Endothelial cell of umbilical vein (primary cell): ENCODE measurements around the gene HJV. TPM values are rescaled to one million over a fixed set of nuclear protein-coding genes. Genes with fewer than 3 reads are reported as not detected.

Experiments
- BruUV-seq: library from RNA; stranded (reverse); fragments of 400-500 nt; replicated peaks from 2 replicates; lab custom pipeline; 2021; lab: Mats Ljungman, UMichigan
- CTCF ChIA-PET: fragments of 300-600, 350-600 bp; sonication (Branson Sonifier 250); formaldehyde crosslinking; loops from one replicate; lab custom pipeline; 2021; ENCODE audit warnings: antibody characterized with exemption, inconsistent platforms; lab: Charles Lee
- POLR2A ChIA-PET: fragments of 300-600, 350-600 bp; sonication (Branson Sonifier 250); formaldehyde crosslinking; loops from one replicate; lab custom pipeline; 2021; ENCODE audit warnings: antibody characterized with exemption, inconsistent platforms; lab: Charles Lee
- DNase-seq: peaks from one replicate; pipeline ENCODE4 v3.0.0-alpha.2; 2011; ENCODE audit warnings: low read depth, low spot score
- FAIRE-seq: peaks from 2 replicates; lab custom pipeline; 2011; peaks lifted over from hg19 to GRCh38; lab: Jason Lieb, UNC
- H2AFZ ChIP-seq: 2 replicates; pipeline ENCODE4 v1.6.0; 2012; ENCODE audit warnings: low read depth, low read length, control low read depth, inconsistent platforms
- H3K27ac ChIP-seq: 2 replicates; pipeline ENCODE4 v1.5.1; 2011; ENCODE audit warnings: low read depth, mild to moderate bottlenecking, control low read depth, low read length, moderate library complexity; ENCODE audit not compliant: insufficient read depth
- H3K27me3 ChIP-seq, 2 experiments: 2 replicates each; pipeline versions ENCODE4 v1.6.0 to v1.6.1; 2011; ENCODE audit warnings: low read length in 2 of 2, mixed read lengths in 1 of 2; ENCODE audit not compliant: control insufficient read depth in 2 of 2, insufficient read depth in 2 of 2
- H3K36me3 ChIP-seq, 2 experiments: 2 replicates in 1 of 2; 3 replicates in 1 of 2; pipeline ENCODE4 v1.5.1; 2011; ENCODE audit warnings: low read length in 2 of 2, mild to moderate bottlenecking in 1 of 2, moderate library complexity in 1 of 2; ENCODE audit not compliant: control insufficient read depth in 2 of 2, insufficient read depth in 2 of 2; ENCODE audit errors: extremely low read depth in 1 of 2
- H3K4me1 ChIP-seq: 3 replicates; pipeline ENCODE4 v1.5.1; 2011; ENCODE audit warnings: mild to moderate bottlenecking, low read length; ENCODE audit not compliant: control insufficient read depth, insufficient read depth; ENCODE audit errors: extremely low read depth
- H3K4me2 ChIP-seq: 2 replicates; pipeline ENCODE4 v1.6.1; 2011; ENCODE audit warnings: low read length, control low read depth, mixed read lengths; ENCODE audit not compliant: insufficient read depth
- H3K4me3 ChIP-seq, 3 experiments: fragments of 200-600 bp in 1 of 3; sonication (generic), shearing (Covaris generic) in 1 of 3; replicated peaks in 1 of 3; 2 replicates each; pipeline ENCODE4 v1.5.1; 2011 to 2016; ENCODE audit warnings: control low read depth in 3 of 3, low read length in 3 of 3, mild to moderate bottlenecking in 2 of 3, inconsistent platforms in 1 of 3, low read depth in 1 of 3, moderate library complexity in 1 of 3; ENCODE audit not compliant: insufficient read depth in 1 of 3
- H3K79me2 ChIP-seq: 2 replicates; pipeline ENCODE4 v1.6.0; 2012; ENCODE audit warnings: low read length, inconsistent platforms; ENCODE audit not compliant: control insufficient read depth, insufficient read depth
- H3K9ac ChIP-seq: replicated peaks from 2 replicates; pipeline ENCODE3; 2011; ENCODE audit warnings: low read length, control low read depth; ENCODE audit not compliant: insufficient read depth; ENCODE audit errors: extremely low read depth
- H3K9me1 ChIP-seq: replicated peaks from 3 replicates; pipeline ENCODE4 v1.6.0; 2011; ENCODE audit warnings: mild to moderate bottlenecking, low read length; ENCODE audit not compliant: control insufficient read depth, insufficient read depth; ENCODE audit errors: extremely low read depth
- H3K9me3 ChIP-seq: replicated peaks from 2 replicates; pipeline ENCODE4 v1.5.1; 2012; ENCODE audit warnings: low read length, inconsistent platforms; ENCODE audit not compliant: control insufficient read depth, insufficient read depth
- H4K20me1 ChIP-seq: replicated peaks from 2 replicates; pipeline ENCODE3; 2011; ENCODE audit warnings: mild to moderate bottlenecking, low read length; ENCODE audit not compliant: control insufficient read depth, insufficient read depth; ENCODE audit errors: extremely low read depth
- CTCF ChIP-seq, 2 donors: IDR thresholded peaks; 1 replicate in 1 of 2; 2 replicates in 1 of 2; pipeline ENCODE4 v1.5.1; 2011; ENCODE audit warnings: low read length in 2 of 2, mild to moderate bottlenecking in 2 of 2, moderate library complexity in 2 of 2, control low read depth in 1 of 2, inconsistent platforms in 1 of 2, low read depth in 1 of 2; ENCODE audit not compliant: insufficient read depth in 1 of 2; ENCODE audit errors: extremely low read depth in 1 of 2
- EZH2 ChIP-seq: IDR thresholded peaks from 2 replicates; pipeline ENCODE4 v1.6.1; 2012; ENCODE audit warnings: borderline replicate concordance, low read depth, mild to moderate bottlenecking, moderate library complexity, low read length, inconsistent platforms; ENCODE audit not compliant: severe bottlenecking
- MAX ChIP-seq: IDR thresholded peaks from 2 replicates; pipeline ENCODE4 v1.6.1; 2011; ENCODE audit not compliant: insufficient read depth, insufficient read length
- dilution Hi-C: fragments of 300-500 bp; cut with MboI; formaldehyde crosslinking; loops from one replicate; pipeline ENCODE4 v1.15.0; 2019; ENCODE audit warnings: low sequenced_read_pairs; ENCODE audit not compliant: extremely low pct_ligation_motif_present
- intact Hi-C: fragments of 100-400 bp; cut with micrococcal nuclease; formaldehyde crosslinking; loops from one replicate; pipeline ENCODE4 v1.10.0; 2022
- polyA plus RNA-seq, 4 experiments: library from polyadenylated mRNA; depleted of rRNA in 3 of 4; stranded (reverse) in 3 of 4; unstranded in 1 of 4; fragments of >200 nt; gene quantifications; 2 replicates each; pipeline versions ENCODE4 v1.2.1 to v1.2.3, GENCODE V29; 2011 to 2012; ENCODE audit warnings: missing spikeins in 1 of 4
- total RNA-seq: library from RNA; stranded (reverse); gene quantifications from 2 replicates; pipeline ENCODE4 v1.2.3, GENCODE V29; 2021

The HJV gene
- total and polyA plus RNA-seq, 2 donors (not counting 3 experiments of a cell fraction or from before 2014, with no cell fraction given), result not detected

- intact Hi-C loops (no loop called here), dilution Hi-C loops (no loop called here)
- ChIA-PET CTCF (interaction anchor here (4.1 to 4.7 kb wide), 2 partner anchors 12 kb away, joined by 18 to 24 read pairs; no protein-coding TSS in a partner anchor), POLR2A (no interaction called here)
- DNase-seq, result no peak
- no TSS peak for BruUV-seq
- Histone ChIP-seq H3K79me2 (no peaks in the 10 kb centered on the region), H3K9me3 (no peaks in the 10 kb centered on the region), H3K4me2 (no peak overlapping the region), H4K20me1 (no peaks in the 10 kb centered on the region), H3K9me1 (no peaks in the 10 kb centered on the region), H3K4me1 (no peaks in the 10 kb centered on the region), H2AFZ (peak overlapping the region; percentile 9), H3K36me3 (no peaks in the 10 kb centered on the region), H3K4me3 (no peak overlapping the region), H3K27me3 (peaks cover 44 to 55% of the 10 kb centered on the region in 2 experiments), H3K27ac (no peak overlapping the region), H3K9ac (no peak overlapping the region)
- TF ChIP-seq CTCF (IDR thresholded peaks at IDR 0.05; ENCODE audit: extremely low read depth in 1 of 2, insufficient read depth in 1 of 2, low read depth in 1 of 2, low read length in 2 of 2) (no peak), MAX (no peak), EZH2 (peak; percentile 70)
- no peak for FAIRE-seq
These were observed 2.1 kb downstream of the HJV start for GRCh38 chr1:146019231-146020057.
